Thoracic aorta (tissue), 2 donors: ENCODE results near the gene MED10. TPM values are rescaled to one million over a fixed set of nuclear protein-coding genes. Genes with fewer than 3 reads are reported as not detected.

Experiments
- ATAC-seq: fragments of 150-250 bp; one replicate; pipeline ENCODE4 v1.8.0; 2017; ENCODE audit warnings: low read depth; ENCODE audit not compliant: insufficient number of reproducible peaks, low FRiP score
- DNase-seq: peaks from one replicate; pipeline ENCODE4 v3.0.0-alpha.2; 2020; ENCODE audit warnings: low spot score
- H3K27ac ChIP-seq, 2 donors: fragments of 200-600 bp; sonication (generic); 1 replicate in 1 of 2; 2 replicates in 1 of 2; pipeline ENCODE4 v1.5.1; 2016; ENCODE audit warnings: mild to moderate bottlenecking in 2 of 2, moderate library complexity in 2 of 2
- H3K27me3 ChIP-seq: fragments of 200-600 bp; sonication (generic); replicated peaks from 2 replicates; pipeline ENCODE4 v1.6.0; 2016; ENCODE audit warnings: mild to moderate bottlenecking; ENCODE audit not compliant: insufficient read depth
- H3K36me3 ChIP-seq: fragments of 200-600 bp; sonication (generic); one replicate; pipeline ENCODE4 v1.5.1; 2016
- H3K4me1 ChIP-seq, 2 donors: fragments of 200-600 bp; sonication (generic); 1 replicate in 1 of 2; 2 replicates in 1 of 2; pipeline versions ENCODE4 v1.5.1 to v1.6.0; 2016; ENCODE audit warnings: low read depth in 2 of 2, mild to moderate bottlenecking in 1 of 2; ENCODE audit not compliant: control insufficient read depth in 1 of 2
- H3K4me3 ChIP-seq: fragments of 200-600 bp; sonication (generic); 2 replicates; pipeline ENCODE4 v1.5.1; 2016; ENCODE audit warnings: mild to moderate bottlenecking
- H3K9me3 ChIP-seq: fragments of 200-600 bp; sonication (generic); 2 replicates; pipeline ENCODE4 v1.5.1; 2016
- CTCF ChIP-seq: fragments of 200-600 bp; sonication (generic); IDR thresholded peaks from one replicate; pipeline ENCODE4 v1.5.1; 2019; ENCODE audit warnings: antibody characterized with exemption
- total RNA-seq, 2 donors: library from RNA; depleted of rRNA; stranded (reverse); fragments of >200 nt; gene quantifications; one replicate each; pipeline versions ENCODE4 v1.1.0 to v1.2.3, GENCODE V29; 2016

The MED10 gene
- total RNA-seq, 2 donors from 2014 or later = 25.0 to 30.9 TPM

DNA sequence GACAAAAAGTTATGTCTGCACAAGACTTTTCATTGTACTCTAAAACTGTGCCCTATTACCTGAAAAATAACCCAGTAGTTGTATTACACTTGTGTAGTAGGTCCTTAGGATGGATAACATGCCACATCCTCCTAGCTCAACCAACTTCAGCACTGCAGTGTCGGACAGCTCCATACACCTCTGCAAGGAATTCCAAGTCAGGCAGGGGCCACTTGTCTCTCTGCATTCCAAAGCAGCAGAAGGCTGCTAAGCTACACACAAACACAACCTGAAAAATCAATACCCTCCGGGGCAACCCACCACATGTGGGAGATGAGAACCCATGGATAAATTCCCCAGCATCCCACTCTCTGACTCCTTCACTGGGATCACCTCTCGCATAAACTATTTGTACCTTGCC, 50.2 kb downstream of the MED10 start:
- Histone ChIP-seq H3K36me3 (no peaks in the 10 kb centered on the region), H3K27ac (no peak overlapping the region), H3K4me3 (no peak overlapping the region), H3K4me1 (no peaks in the 10 kb centered on the region), H3K9me3 (peaks cover 9% of the 10 kb centered on the region), H3K27me3 (no peaks in the 10 kb centered on the region)
- DNase-seq = no peak
- TF ChIP-seq CTCF = no peak
- no peak for ATAC-seq

- H3K9me3 ChIP-seq = peaks cover 9% of the 10 kb centered on the region
- no peaks in the 10 kb centered on the region for H3K27me3 ChIP-seq
- no peak overlapping the region for H3K4me3 ChIP-seq
- H3K36me3 ChIP-seq = no peaks in the 10 kb centered on the region
- no peaks in the 10 kb centered on the region for H3K4me1 ChIP-seq
- H3K27ac ChIP-seq = no peak overlapping the region
- TF ChIP-seq CTCF = no peak
- no peak for DNase-seq
- no peak for ATAC-seq
Measured at GRCh38 chr5:6326776-6327175, 51.6 kb downstream of the MED10 start.

- TF ChIP-seq CTCF = no peak
- H3K27ac ChIP-seq = no peak overlapping the region
- H3K4me3 ChIP-seq = no peak overlapping the region
- H3K36me3 ChIP-seq = no peaks in the 10 kb centered on the region
- no peaks in the 10 kb centered on the region for H3K9me3 ChIP-seq
- H3K4me1 ChIP-seq = no peaks in the 10 kb centered on the region
- ATAC-seq (no peak), DNase-seq (no peak)
- no peaks in the 10 kb centered on the region for H3K27me3 ChIP-seq
Measured at GRCh38 chr5:6322163-6322713, 56.1 kb downstream of the MED10 start.

Other genes with a start within 250 kb of the MED10 start
- gene UBE2QL1, start 70.3 kb upstream of the MED10 start, total RNA-seq = 1 to 10 TPM; 3.2 to 3.5 TPM